B cell (primary cell): Measurements from ENCODE around the gene TBCA.

Experiments
- EZH2 ChIP-seq: IDR thresholded peaks from 2 replicates; pipeline ENCODE4 v1.6.1; 2012; ENCODE audit warnings: borderline replicate concordance, low read depth, mild to moderate bottlenecking, moderate library complexity, low read length; ENCODE audit not compliant: insufficient read depth, poor library complexity, severe bottlenecking
- TF ChIP-seq, protein P1 (sequence below): fragments of 200-600 bp; IDR thresholded peaks from one replicate; pipeline ENCODE4 v1.8.0; 2022; ENCODE audit warnings: antibody characterized with exemption, mild to moderate bottlenecking

DNA sequence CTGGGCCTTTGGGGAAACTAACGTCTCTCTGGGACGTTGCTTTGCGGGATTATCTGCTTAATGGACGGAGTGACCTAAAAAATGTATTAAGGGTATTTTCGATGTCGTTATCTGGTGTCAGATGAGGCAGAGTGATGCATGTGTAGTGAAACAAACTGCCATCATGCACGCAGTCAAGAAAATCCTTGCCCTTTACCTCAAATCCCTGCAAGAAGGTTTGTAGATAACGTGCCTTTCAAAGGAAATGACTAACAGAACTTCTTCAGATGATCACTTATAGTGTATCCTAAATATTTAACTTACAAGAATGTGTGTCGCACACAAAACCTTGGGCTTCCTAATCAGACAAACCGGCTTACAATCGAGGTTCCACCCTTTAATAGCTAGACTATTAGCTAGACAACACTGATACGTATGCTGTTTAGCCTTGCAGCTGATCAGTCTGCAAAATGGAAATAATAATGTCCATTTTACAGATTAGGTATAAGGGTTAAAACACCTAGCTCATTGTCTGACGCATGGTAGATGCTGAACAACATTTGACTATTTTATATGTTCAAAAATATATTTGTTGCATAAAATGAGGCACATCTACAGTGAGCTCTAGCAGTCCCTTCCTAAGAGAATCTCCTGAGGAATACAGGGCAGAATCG is 541 bp upstream of the TBCA start:
- TF ChIP-seq, protein P1, sequence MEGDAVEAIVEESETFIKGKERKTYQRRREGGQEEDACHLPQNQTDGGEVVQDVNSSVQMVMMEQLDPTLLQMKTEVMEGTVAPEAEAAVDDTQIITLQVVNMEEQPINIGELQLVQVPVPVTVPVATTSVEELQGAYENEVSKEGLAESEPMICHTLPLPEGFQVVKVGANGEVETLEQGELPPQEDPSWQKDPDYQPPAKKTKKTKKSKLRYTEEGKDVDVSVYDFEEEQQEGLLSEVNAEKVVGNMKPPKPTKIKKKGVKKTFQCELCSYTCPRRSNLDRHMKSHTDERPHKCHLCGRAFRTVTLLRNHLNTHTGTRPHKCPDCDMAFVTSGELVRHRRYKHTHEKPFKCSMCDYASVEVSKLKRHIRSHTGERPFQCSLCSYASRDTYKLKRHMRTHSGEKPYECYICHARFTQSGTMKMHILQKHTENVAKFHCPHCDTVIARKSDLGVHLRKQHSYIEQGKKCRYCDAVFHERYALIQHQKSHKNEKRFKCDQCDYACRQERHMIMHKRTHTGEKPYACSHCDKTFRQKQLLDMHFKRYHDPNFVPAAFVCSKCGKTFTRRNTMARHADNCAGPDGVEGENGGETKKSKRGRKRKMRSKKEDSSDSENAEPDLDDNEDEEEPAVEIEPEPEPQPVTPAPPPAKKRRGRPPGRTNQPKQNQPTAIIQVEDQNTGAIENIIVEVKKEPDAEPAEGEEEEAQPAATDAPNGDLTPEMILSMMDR: no peak
- no peak for TF ChIP-seq EZH2
